GM12878 (cell line): ENCODE results near the gene TRAP1. TPM values are rescaled to one million over a fixed set of nuclear protein-coding genes. Genes with fewer than 3 reads are reported as not detected.

Experiments used
- ATF3 ChIP-seq: IDR thresholded peaks from 2 replicates; pipeline ENCODE4 v1.6.1; 2011; ENCODE audit warnings: low read depth, mild to moderate bottlenecking, low read length, moderate library complexity, borderline replicate concordance; ENCODE audit errors: extremely low read depth
- ATF7 ChIP-seq: fragments of 450-650 bp; IDR thresholded peaks from 2 replicates; pipeline ENCODE4 v1.6.1; 2016; ENCODE audit warnings: low read depth, mild to moderate bottlenecking
- ELK1 ChIP-seq: IDR thresholded peaks from 2 replicates; pipeline ENCODE4 v1.6.1; 2012; ENCODE audit warnings: low read depth, low read length, improper control_type of control experiment
- GATAD2B ChIP-seq: fragments of 450-650 bp; conservative IDR thresholded peaks from 2 replicates; pipeline ENCODE4 v1.6.1; 2017; ENCODE audit warnings: low read depth, mild to moderate bottlenecking, moderate library complexity
- HDAC2 ChIP-seq: fragments of 200-600 bp; sonication (generic); IDR thresholded peaks from 2 replicates; pipeline ENCODE4 v1.6.1; 2017
- IKZF1 ChIP-seq: fragments of 450-650 bp; conservative IDR thresholded peaks from 2 replicates; pipeline ENCODE4 v1.6.1; 2017; ENCODE audit warnings: antibody characterized with exemption, mild to moderate bottlenecking
- KAT2A ChIP-seq: conservative IDR thresholded peaks from 2 replicates; pipeline ENCODE4 v1.6.1; 2011; ENCODE audit warnings: low read depth, low read length; ENCODE audit not compliant: control insufficient read depth
- KLF5 ChIP-seq: fragments of 450-650 bp; IDR thresholded peaks from 2 replicates; pipeline ENCODE4 v1.6.1; 2014; ENCODE audit warnings: mild to moderate bottlenecking; ENCODE audit not compliant: partially characterized antibody
- LARP7 ChIP-seq: fragments of 450-650 bp; IDR thresholded peaks from 2 replicates; pipeline ENCODE4 v1.6.1; 2017; ENCODE audit warnings: mild to moderate bottlenecking
- MTA2 ChIP-seq: fragments of 450-650 bp; IDR thresholded peaks from 2 replicates; pipeline ENCODE4 v1.6.1; 2016; ENCODE audit warnings: low read depth, mild to moderate bottlenecking, moderate library complexity
- MXI1 ChIP-seq: fragments of 150-350 bp; IDR thresholded peaks from 2 replicates; pipeline ENCODE4 v1.6.1; 2011; ENCODE audit warnings: low read depth, mild to moderate bottlenecking, inconsistent platforms, low read length, improper control_type of control experiment
- MYC ChIP-seq: IDR thresholded peaks from 2 replicates; pipeline ENCODE4 v1.6.1; 2011; ENCODE audit warnings: mild to moderate bottlenecking, low read length, moderate library complexity, inconsistent platforms; ENCODE audit not compliant: insufficient read depth, insufficient replicate concordance, insufficient read length, severe bottlenecking
- NR2C1 ChIP-seq: fragments of 450-650 bp; IDR thresholded peaks from 2 replicates; pipeline ENCODE4 v1.6.1; 2017; ENCODE audit warnings: antibody characterized with exemption, mild to moderate bottlenecking, moderate library complexity
- PKNOX1 ChIP-seq: fragments of 450-650 bp; IDR thresholded peaks from 2 replicates; pipeline ENCODE4 v1.6.1; 2016; ENCODE audit warnings: mild to moderate bottlenecking
- POLR2AphosphoS5 ChIP-seq: IDR thresholded peaks from 2 replicates; pipeline ENCODE4 v1.6.1; 2011; ENCODE audit warnings: mild to moderate bottlenecking, low read length, inconsistent platforms
- RFX5 ChIP-seq: IDR thresholded peaks from 2 replicates; pipeline ENCODE4 v1.6.1; 2011; ENCODE audit warnings: low read depth, low read length, improper control_type of control experiment
- SIX5 ChIP-seq: IDR thresholded peaks from 2 replicates; pipeline ENCODE4 v1.6.1; 2011; ENCODE audit warnings: mild to moderate bottlenecking, low read depth, low read length, moderate library complexity; ENCODE audit not compliant: severe bottlenecking
- SMARCA5 ChIP-seq: fragments of 450-650 bp; IDR thresholded peaks from 2 replicates; pipeline ENCODE4 v1.6.1; 2017; ENCODE audit warnings: mild to moderate bottlenecking
- TCF3 ChIP-seq: IDR thresholded peaks from 2 replicates; pipeline ENCODE4 v1.6.1; 2012; ENCODE audit warnings: low read depth, mild to moderate bottlenecking, low read length, borderline replicate concordance; ENCODE audit not compliant: insufficient read depth
- TCF7 ChIP-seq: IDR thresholded peaks from 2 replicates; pipeline ENCODE4 v1.6.1; 2014; ENCODE audit warnings: antibody characterized with exemption, borderline replicate concordance
- ZBTB11 ChIP-seq: fragments of 450-650 bp; formaldehyde crosslinking; IDR thresholded peaks from 2 replicates; pipeline ENCODE4 v1.5.0; 2022; ENCODE audit warnings: mild to moderate bottlenecking, missing genetic modification characterization
- ZNF622 ChIP-seq: fragments of 450-650 bp; IDR thresholded peaks from 2 replicates; pipeline ENCODE4 v1.6.1; 2017; ENCODE audit warnings: mild to moderate bottlenecking, inconsistent platforms
- ZNF687 ChIP-seq: fragments of 450-650 bp; IDR thresholded peaks from 2 replicates; pipeline ENCODE4 v1.6.1; 2017; ENCODE audit warnings: mild to moderate bottlenecking, moderate library complexity
- polyA plus RNA-seq, 11 experiments: library from polyadenylated mRNA; depleted of rRNA in 4 of 11; unstranded in 6 of 11; stranded (reverse) in 5 of 11; fragments of >200 nt; fragmentation: Nextera tagmentation in 4 of 11; fragmentation: Illumina TruSeq in 1 of 11; extraction: Ambion mirVana in 4 of 11; extraction: Trizol in 1 of 11; gene quantifications; 1 replicate in 1 of 11; 2 replicates in 10 of 11; pipeline versions ENCODE4 v1.2.1 to v1.2.3, GENCODE V29; 2011 to 2016; ENCODE audit warnings: inconsistent platforms in 2 of 11, missing spikeins in 2 of 11, low read depth in 1 of 11
- total RNA-seq, 4 experiments: library from RNA; depleted of rRNA in 3 of 4; stranded (reverse); fragments of >200 nt in 3 of 4; fragmentation: Illumina TruSeq in 1 of 4; extraction: Trizol in 1 of 4; gene quantifications; 2 replicates each; pipeline versions ENCODE4 v1.2.1 to v1.2.3, GENCODE V29; 2013 to 2021

TRAP1 gene
- total and polyA plus RNA-seq, 10 of the 15 experiments (the other 5 are each of a cell fraction or from before 2014, with no cell fraction given), result 16.3 to 442 (median 241) TPM

- TF ChIP-seq SIX5 (no peak), TCF7 (no peak), SMARCA5 (no peak), MTA2 (no peak), LARP7 (no peak), POLR2AphosphoS5 (no peak), MYC (no peak), ELK1 (no peak), NR2C1 (no peak), IKZF1 (no peak), ATF3 (no peak), MXI1 (no peak), TCF3 (no peak), KAT2A (no peak), PKNOX1 (no peak), ATF7 (no peak), GATAD2B (no peak), ZNF687 (peak; percentile 41; the same call in 1 of the 2 replicates), RFX5 (no peak), ZNF622 (no peak), HDAC2 (no peak), ZBTB11 (CRISPR knock-in tag) (no peak), KLF5 (no peak)
These were observed 109.3 kb downstream of the TRAP1 start (continued) for GRCh38 chr16:3608069-3608468.
